Suprapubic skin (tissue), 3 donors: ENCODE results near the gene VPS9D1.

Experiments
- CTCF ChIP-seq, 2 donors: fragments of 200-600 bp in 1 of 2; fragments of 450-650 bp in 1 of 2; sonication (generic) in 1 of 2; IDR thresholded peaks; one replicate each; pipeline ENCODE4 v1.5.1; 2016 to 2019; ENCODE audit warnings: antibody characterized with exemption in 2 of 2, mild to moderate bottlenecking in 1 of 2, moderate library complexity in 1 of 2
- POLR2A ChIP-seq, 2 donors: fragments of 450-650 bp; IDR thresholded peaks; one replicate each; pipeline ENCODE4 v1.6.1; 2017; ENCODE audit warnings: antibody characterized with exemption in 2 of 2, mild to moderate bottlenecking in 2 of 2, moderate library complexity in 2 of 2

- TF ChIP-seq CTCF (IDR thresholded peaks at IDR 0.05): no peak
- TF ChIP-seq POLR2A (IDR thresholded peaks at IDR 0.05): no peak
Observed at GRCh38 chr16:89738538-89739317, 18.0 kb upstream of the VPS9D1 start.
